ENCODE measurements around the gene CALCOCO1.

GRCh38 chr12:53754188-53754585 is 26.9 kb upstream of the CALCOCO1 start:
- TF ChIP-seq USF2 (IDR thresholded peaks at IDR 0.05; ENCODE audit: low read depth, low read length) (no peak), USF2 (CRISPR knock-in tag; IDR thresholded peaks at IDR 0.05; ENCODE audit: borderline replicate concordance) (no peak), KDM1A (CRISPR knock-in tag; IDR thresholded peaks at IDR 0.05) (no peak), THRA (CRISPR knock-in tag; IDR thresholded peaks at IDR 0.05; ENCODE audit: borderline replicate concordance) (no peak), MXD1 (CRISPR knock-in tag; IDR thresholded peaks at IDR 0.05) (no peak), POLR2AphosphoS2 (IDR thresholded peaks at IDR 0.05; ENCODE audit: low read depth, low read length) (no peak), NR2C2 (CRISPR knock-in tag; IDR thresholded peaks at IDR 0.05; ENCODE audit: borderline replicate concordance) (no peak), ZHX1 (CRISPR knock-in tag; IDR thresholded peaks at IDR 0.05; ENCODE audit: low read depth) (no peak), ZNF558 (CRISPR knock-in tag; IDR thresholded peaks at IDR 0.05; ENCODE audit: borderline replicate concordance) (no peak), ZFX (CRISPR knock-in tag; IDR thresholded peaks at IDR 0.05; ENCODE audit: low read depth) (no peak)

Measured in HepG2 (cell line).